ENCODE results near the gene VRK3.
"Not testable (repeated sequence)": the region's sequence is repeated elsewhere in the genome, so short reads cannot be mapped to it uniquely, and the experiment has no call there.

Gene VRK3

DNA sequence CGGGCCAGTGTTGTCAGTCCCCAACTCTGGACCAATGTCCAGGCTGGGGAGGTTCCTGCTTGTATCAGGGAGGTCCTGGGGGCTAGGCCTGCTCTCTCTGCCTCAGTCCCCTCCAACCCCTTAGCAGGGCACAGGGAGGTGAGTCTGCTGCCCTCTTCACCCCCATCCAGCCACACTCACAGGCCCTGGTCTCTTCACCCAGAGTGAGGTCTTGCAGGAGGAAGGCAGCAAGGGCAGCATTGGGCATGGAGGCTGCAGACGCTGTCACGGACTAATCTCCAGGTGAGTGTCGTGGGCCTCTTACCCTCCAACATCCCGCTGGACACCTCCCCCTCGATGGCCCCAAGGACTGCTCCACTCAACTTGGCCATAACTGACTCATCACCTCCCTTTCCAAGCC is 52.3 kb downstream of the VRK3 start:
- H3K4me2 ChIP-seq (ENCODE audit: low read depth, low read length, poor library complexity, severe bottlenecking) = no peak overlapping the region
- no peaks in the 10 kb centered on the region for H3K9me2 ChIP-seq (replicated peaks; ENCODE audit: low read depth, low read length)
- no peaks in the 10 kb centered on the region for H3F3A ChIP-seq (ENCODE audit: low read depth)
- no peaks in the 10 kb centered on the region for H3K27me3 ChIP-seq (ENCODE audit: insufficient read depth, low read length, poor library complexity, severe bottlenecking)
- H4K20me1 ChIP-seq (ENCODE audit: insufficient read depth, low read length, poor library complexity, severe bottlenecking) = no peaks in the 10 kb centered on the region
- H3K9me3 ChIP-seq (ENCODE audit: insufficient read depth, low read depth, low read length) = no peaks in the 10 kb centered on the region
- TF ChIP-seq, protein P1, sequence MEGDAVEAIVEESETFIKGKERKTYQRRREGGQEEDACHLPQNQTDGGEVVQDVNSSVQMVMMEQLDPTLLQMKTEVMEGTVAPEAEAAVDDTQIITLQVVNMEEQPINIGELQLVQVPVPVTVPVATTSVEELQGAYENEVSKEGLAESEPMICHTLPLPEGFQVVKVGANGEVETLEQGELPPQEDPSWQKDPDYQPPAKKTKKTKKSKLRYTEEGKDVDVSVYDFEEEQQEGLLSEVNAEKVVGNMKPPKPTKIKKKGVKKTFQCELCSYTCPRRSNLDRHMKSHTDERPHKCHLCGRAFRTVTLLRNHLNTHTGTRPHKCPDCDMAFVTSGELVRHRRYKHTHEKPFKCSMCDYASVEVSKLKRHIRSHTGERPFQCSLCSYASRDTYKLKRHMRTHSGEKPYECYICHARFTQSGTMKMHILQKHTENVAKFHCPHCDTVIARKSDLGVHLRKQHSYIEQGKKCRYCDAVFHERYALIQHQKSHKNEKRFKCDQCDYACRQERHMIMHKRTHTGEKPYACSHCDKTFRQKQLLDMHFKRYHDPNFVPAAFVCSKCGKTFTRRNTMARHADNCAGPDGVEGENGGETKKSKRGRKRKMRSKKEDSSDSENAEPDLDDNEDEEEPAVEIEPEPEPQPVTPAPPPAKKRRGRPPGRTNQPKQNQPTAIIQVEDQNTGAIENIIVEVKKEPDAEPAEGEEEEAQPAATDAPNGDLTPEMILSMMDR (conservative IDR thresholded peaks at IDR 0.05; ENCODE audit: low read length) = no peak
- TF ChIP-seq EZH2phosphoT487 (IDR thresholded peaks at IDR 0.05; ENCODE audit: borderline replicate concordance) = no peak
- no peak overlapping the region for H2AFZ ChIP-seq (ENCODE audit: low read length)
- no peak overlapping the region for H3K4me3 ChIP-seq (ENCODE audit: low read length, poor library complexity, severe bottlenecking)
- H3K79me2 ChIP-seq (ENCODE audit: insufficient read depth, low read length) = no peaks in the 10 kb centered on the region
- no peaks in the 10 kb centered on the region for H3K4me1 ChIP-seq (ENCODE audit: insufficient read depth, low read length, poor library complexity, severe bottlenecking)
- no peak overlapping the region for H3K9ac ChIP-seq (ENCODE audit: low read depth, low read length, poor library complexity, severe bottlenecking)
- H3K36me3 ChIP-seq (ENCODE audit: insufficient read depth, low read length) = 0 out of 2 replicates have a peak, but pooled peaks cover 10% of the 10 kb centered on the region

DNA sequence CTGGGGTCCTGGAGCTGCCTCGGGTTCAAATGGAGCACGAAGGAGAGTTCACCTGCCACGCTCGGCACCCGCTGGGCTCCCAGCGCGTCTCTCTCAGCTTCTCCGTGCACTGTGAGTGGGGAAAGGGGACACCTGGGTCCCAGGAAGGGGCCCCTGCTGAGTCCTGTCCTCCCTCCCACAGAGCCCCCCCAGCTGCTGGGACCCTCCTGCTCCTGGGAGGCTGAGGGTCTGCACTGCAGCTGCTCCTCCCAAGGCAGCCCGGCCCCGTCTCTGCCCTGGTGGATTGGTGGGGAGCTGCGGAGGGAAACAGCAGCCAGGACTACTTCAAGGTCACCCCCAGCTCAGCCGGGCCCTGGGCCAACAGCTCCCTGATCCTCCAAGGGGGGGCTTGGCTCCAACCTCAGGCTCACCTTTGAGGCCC is 53.2 kb downstream of the VRK3 start:
- Histone ChIP-seq H3K4me3 (ENCODE audit: low read length, poor library complexity, severe bottlenecking) (no peak overlapping the region), H3K36me3 (ENCODE audit: insufficient read depth, low read length) (0 out of 2 replicates have a peak, but pooled peaks cover 10% of the 10 kb centered on the region), H2AFZ (ENCODE audit: low read length) (no peak overlapping the region), H3K9me3 (ENCODE audit: insufficient read depth, low read depth, low read length) (no peaks in the 10 kb centered on the region), H4K20me1 (ENCODE audit: insufficient read depth, low read length, poor library complexity, severe bottlenecking) (no peaks in the 10 kb centered on the region), H3K9me2 (replicated peaks; ENCODE audit: low read depth, low read length) (no peaks in the 10 kb centered on the region), H3K4me1 (ENCODE audit: insufficient read depth, low read length, poor library complexity, severe bottlenecking) (no peaks in the 10 kb centered on the region), H3K79me2 (ENCODE audit: insufficient read depth, low read length) (no peaks in the 10 kb centered on the region), H3F3A (ENCODE audit: low read depth) (no peaks in the 10 kb centered on the region), H3K9ac (ENCODE audit: low read depth, low read length, poor library complexity, severe bottlenecking) (no peak overlapping the region), H3K27me3 (ENCODE audit: insufficient read depth, low read length, poor library complexity, severe bottlenecking) (no peaks in the 10 kb centered on the region), H3K4me2 (ENCODE audit: low read depth, low read length, poor library complexity, severe bottlenecking) (no peak overlapping the region)
- no peak for TF ChIP-seq EZH2phosphoT487 (IDR thresholded peaks at IDR 0.05; ENCODE audit: borderline replicate concordance)
- TF ChIP-seq, protein P1 (conservative IDR thresholded peaks at IDR 0.05; ENCODE audit: low read length) = no peak

DNA sequence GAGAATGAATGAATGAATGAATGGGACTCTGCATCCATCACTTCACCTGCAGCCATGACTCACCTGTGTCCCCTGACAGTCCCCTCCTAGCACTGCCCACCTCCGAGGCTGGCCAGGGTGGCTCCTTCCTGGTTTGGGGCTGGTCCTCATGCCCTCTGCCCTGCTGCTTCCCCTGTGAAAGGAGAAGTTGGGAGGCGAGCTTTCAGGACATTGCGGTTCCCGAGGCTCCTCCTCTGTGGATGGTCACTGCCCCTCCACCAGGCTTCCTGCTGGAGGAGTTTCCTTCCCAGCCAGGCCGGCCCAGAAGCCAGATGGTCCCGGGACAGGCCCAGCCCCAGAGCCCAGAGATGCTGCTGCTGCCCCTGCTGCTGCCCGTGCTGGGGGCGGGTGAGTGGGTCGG is 55.8 kb downstream of the VRK3 start:
- not testable (repeated sequence) for H3K9me3 ChIP-seq (ENCODE audit: insufficient read depth, low read depth, low read length); H3K79me2 ChIP-seq (ENCODE audit: insufficient read depth, low read length); H3K27me3 ChIP-seq (ENCODE audit: insufficient read depth, low read length, poor library complexity, severe bottlenecking); H4K20me1 ChIP-seq (ENCODE audit: insufficient read depth, low read length, poor library complexity, severe bottlenecking); H3K4me1 ChIP-seq (ENCODE audit: insufficient read depth, low read length, poor library complexity, severe bottlenecking); H3K9me2 ChIP-seq (replicated peaks; ENCODE audit: low read depth, low read length); H3K9ac ChIP-seq (ENCODE audit: low read depth, low read length, poor library complexity, severe bottlenecking); H3K4me2 ChIP-seq (ENCODE audit: low read depth, low read length, poor library complexity, severe bottlenecking); H3F3A ChIP-seq (ENCODE audit: low read depth); H3K36me3 ChIP-seq (ENCODE audit: insufficient read depth, low read length); H2AFZ ChIP-seq (ENCODE audit: low read length); H3K4me3 ChIP-seq (ENCODE audit: low read length, poor library complexity, severe bottlenecking)

DNA sequence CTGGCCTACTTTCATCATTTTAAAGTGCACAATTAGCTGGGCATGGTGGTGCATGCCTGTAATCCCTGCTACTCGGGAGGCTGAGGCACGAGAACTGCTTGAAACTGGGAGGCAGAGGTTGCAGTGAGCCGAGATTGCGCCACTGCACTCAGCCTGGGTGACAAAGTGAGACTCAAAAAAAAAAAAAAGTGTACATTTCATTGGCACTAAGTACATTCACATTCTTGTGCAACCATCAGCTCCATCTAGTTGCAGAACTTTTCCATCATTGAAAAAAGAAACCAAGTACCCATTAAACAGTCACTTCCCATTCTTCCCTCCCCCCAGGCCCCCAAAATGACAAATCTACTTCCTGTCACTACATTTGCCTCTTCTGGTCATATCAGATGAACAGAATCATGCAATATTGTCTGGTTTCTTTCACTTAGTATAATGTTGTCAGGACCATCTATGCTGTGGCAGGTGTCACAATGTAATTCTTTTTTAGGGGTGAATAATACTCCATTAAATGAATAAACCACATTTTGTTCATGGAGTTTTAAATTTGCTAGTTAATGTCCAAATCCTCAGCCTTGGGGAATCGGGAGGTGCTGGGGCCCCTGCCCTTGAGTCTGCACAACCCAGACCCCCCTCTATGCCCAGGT is 56.8 kb downstream of the VRK3 start:
- Histone ChIP-seq H3K4me3 (ENCODE audit: low read length, poor library complexity, severe bottlenecking) (no peak overlapping the region), H3K27me3 (ENCODE audit: insufficient read depth, low read length, poor library complexity, severe bottlenecking) (no peaks in the 10 kb centered on the region), H3K9me3 (ENCODE audit: insufficient read depth, low read depth, low read length) (no peaks in the 10 kb centered on the region), H4K20me1 (ENCODE audit: insufficient read depth, low read length, poor library complexity, severe bottlenecking) (no peaks in the 10 kb centered on the region), H3K9me2 (replicated peaks; ENCODE audit: low read depth, low read length) (no peaks in the 10 kb centered on the region), H2AFZ (ENCODE audit: low read length) (no peak overlapping the region), H3K36me3 (ENCODE audit: insufficient read depth, low read length) (no peaks in the 10 kb centered on the region), H3K4me1 (ENCODE audit: insufficient read depth, low read length, poor library complexity, severe bottlenecking) (no peaks in the 10 kb centered on the region), H3K4me2 (ENCODE audit: low read depth, low read length, poor library complexity, severe bottlenecking) (no peak overlapping the region), H3K79me2 (ENCODE audit: insufficient read depth, low read length) (no peaks in the 10 kb centered on the region), H3K9ac (ENCODE audit: low read depth, low read length, poor library complexity, severe bottlenecking) (no peak overlapping the region), H3F3A (ENCODE audit: low read depth) (no peaks in the 10 kb centered on the region)
- TF ChIP-seq EZH2phosphoT487 (IDR thresholded peaks at IDR 0.05; ENCODE audit: borderline replicate concordance) = no peak
- TF ChIP-seq, protein P1 (conservative IDR thresholded peaks at IDR 0.05; ENCODE audit: low read length) = no peak

DNA sequence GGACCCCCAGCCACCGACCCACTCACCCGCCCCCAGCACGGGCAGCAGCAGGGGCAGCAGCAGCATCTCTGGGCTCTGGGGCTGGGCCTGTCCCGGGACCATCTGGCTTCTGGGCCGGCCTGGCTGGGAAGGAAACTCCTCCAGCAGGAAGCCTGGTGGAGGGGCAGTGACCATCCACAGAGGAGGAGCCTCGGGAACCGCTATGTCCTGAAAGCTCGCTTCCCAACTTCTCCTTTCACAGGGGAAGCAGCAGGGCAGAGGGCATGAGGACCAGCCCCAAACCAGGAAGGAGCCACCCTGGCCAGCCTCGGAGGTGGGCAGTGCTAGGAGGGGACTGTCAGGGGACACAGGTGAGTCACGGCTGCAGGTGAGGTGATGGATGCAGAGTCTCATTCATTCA is 64.2 kb downstream of the VRK3 start, which contains the start of gene SIGLEC11:
Gene SIGLEC11, minus strand, starts transcription at position 193 of the 400 bp plus-strand sequence. Its CDS starts 91 bp downstream, at position 102.
- not testable (repeated sequence) for H3K36me3 ChIP-seq (ENCODE audit: insufficient read depth, low read length); H3K4me3 ChIP-seq (ENCODE audit: low read length, poor library complexity, severe bottlenecking); H3K9ac ChIP-seq (ENCODE audit: low read depth, low read length, poor library complexity, severe bottlenecking); H3K27me3 ChIP-seq (ENCODE audit: insufficient read depth, low read length, poor library complexity, severe bottlenecking); H4K20me1 ChIP-seq (ENCODE audit: insufficient read depth, low read length, poor library complexity, severe bottlenecking); H3K79me2 ChIP-seq (ENCODE audit: insufficient read depth, low read length); H3F3A ChIP-seq (ENCODE audit: low read depth); H3K9me3 ChIP-seq (ENCODE audit: insufficient read depth, low read depth, low read length); H3K4me2 ChIP-seq (ENCODE audit: low read depth, low read length, poor library complexity, severe bottlenecking); H3K9me2 ChIP-seq (replicated peaks; ENCODE audit: low read depth, low read length); H3K4me1 ChIP-seq (ENCODE audit: insufficient read depth, low read length, poor library complexity, severe bottlenecking); H2AFZ ChIP-seq (ENCODE audit: low read length)
